ENCODE results near the gene SPACA5B. TPM values are rescaled to one million over a fixed set of nuclear protein-coding genes. Genes with fewer than 3 reads are reported as not detected.
"Not testable (repeated sequence)": the region's sequence is repeated elsewhere in the genome, so short reads cannot be mapped to it uniquely, and the experiment has no call there.

SPACA5B gene
- polyA plus RNA-seq (ENCODE audit: insufficient read depth in 1 of 5, insufficient read length in 5 of 5, low replicate concordance in 1 of 5) = not detected
- long read RNA-seq, donor 1 = 0 reads
- long read RNA-seq, donor 2 = 0 reads
- long read RNA-seq, donor 3 = 0 reads
- long read RNA-seq, donor 4 = 0 reads
- long read RNA-seq, donor 5 = 0 reads
- long read RNA-seq, donor 6 = 0 reads
- long read RNA-seq, donor 7 = 0 reads
- long read RNA-seq, donor 8 = 0 reads

GRCh38 chrX:48130326-48130725 lies at the start of gene SPACA5B:
Gene SPACA5B, plus strand, starts transcription at chrX:48130626. Its CDS starts 62 bp downstream, at chrX:48130688.
- DNase-seq = not testable (repeated sequence)

- peak in 1 of 2 donors; percentile 36 for DNase-seq
Measured at GRCh38 chrX:48083212-48083611, 47.2 kb upstream of the SPACA5B start.

- no peak for DNase-seq
Measured at GRCh38 chrX:48083706-48084105, 46.7 kb upstream of the SPACA5B start.

- no peak for DNase-seq
Measured at GRCh38 chrX:48086082-48086481, 44.3 kb upstream of the SPACA5B start.

GRCh38 chrX:48090123-48090522 lies 40.3 kb upstream of the SPACA5B start:
- no peak for DNase-seq

GRCh38 chrX:48092558-48092957 lies 37.9 kb upstream of the SPACA5B start:
- DNase-seq = not testable (repeated sequence)

- no peak for DNase-seq
Measured at GRCh38 chrX:48101443-48101842, 29.0 kb upstream of the SPACA5B start.

GRCh38 chrX:48102874-48103374 lies 27.5 kb upstream of the SPACA5B start:
- DNase-seq = no peak

GRCh38 chrX:48107717-48108116 lies 22.7 kb upstream of the SPACA5B start:
- DNase-seq = no peak

- not testable (repeated sequence) for DNase-seq
Measured at GRCh38 chrX:48125286-48125685, 5.1 kb upstream of the SPACA5B start.

- not testable (repeated sequence) for DNase-seq
Measured at GRCh38 chrX:48132308-48132844, 1.9 kb downstream of the SPACA5B start.

GRCh38 chrX:48139076-48139475 lies 8.7 kb downstream of the SPACA5B start:
- not testable (repeated sequence) for DNase-seq

GRCh38 chrX:48141810-48142508 lies 11.5 kb downstream of the SPACA5B start:
- not testable (repeated sequence) for DNase-seq

- not testable (repeated sequence) for DNase-seq
Measured at GRCh38 chrX:48142697-48143096, 12.3 kb downstream of the SPACA5B start.

GRCh38 chrX:48153769-48154168 lies 23.3 kb downstream of the SPACA5B start:
- no peak for DNase-seq

GRCh38 chrX:48154796-48155195 lies 24.4 kb downstream of the SPACA5B start:
- no peak for DNase-seq

- DNase-seq = no peak
Measured at GRCh38 chrX:48156014-48156413, 25.6 kb downstream of the SPACA5B start.

- DNase-seq = no peak
Measured at GRCh38 chrX:48165241-48165640, 34.8 kb downstream of the SPACA5B start.

- not testable (repeated sequence) for DNase-seq
Measured at GRCh38 chrX:48166322-48166721, 35.9 kb downstream of the SPACA5B start.

- no peak for DNase-seq
Measured at GRCh38 chrX:48179691-48180090, 49.3 kb downstream of the SPACA5B start.

- DNase-seq = no peak
Measured at GRCh38 chrX:48180811-48181210, 50.4 kb downstream of the SPACA5B start.

- DNase-seq = not testable (repeated sequence)
Measured at GRCh38 chrX:48181882-48182281, 51.5 kb downstream of the SPACA5B start.
